Stimulated activated memory B cell treated with anti-CD40 and anti-IgM and Interleukin-4, amounts not matched to agents 10 μg/mL and 1 μg/mL and 100 μg/mL, for 72 hours (primary cell): Measurements from ENCODE around the gene AP1B1.
"Not testable (repeated sequence)": the region's sequence is repeated elsewhere in the genome, so short reads cannot be mapped to it uniquely, and the experiment has no call there.

Source experiments
- ATAC-seq: fragments of 150-1000 bp; cut with Tn5 transposase; 2 replicates; pipeline ENCODE4 v1.10.0; 2021
- H3K27ac Mint-ChIP-seq: one replicate; pipeline ENCODE4 v1.8.0; 2022; ENCODE audit warnings: mild to moderate bottlenecking, mixed read lengths
- H3K27me3 Mint-ChIP-seq: one replicate; pipeline ENCODE4 v1.8.0; 2022; ENCODE audit warnings: mixed read lengths
- H3K36me3 Mint-ChIP-seq: one replicate; pipeline ENCODE4 v1.8.0; 2022; ENCODE audit warnings: mixed read lengths
- H3K4me1 Mint-ChIP-seq: one replicate; pipeline ENCODE4 v1.8.0; 2022; ENCODE audit warnings: mixed read lengths
- H3K4me3 Mint-ChIP-seq: one replicate; pipeline ENCODE4 v1.8.0; 2022; ENCODE audit warnings: mild to moderate bottlenecking, moderate library complexity, mixed read lengths
- H3K9me3 Mint-ChIP-seq: one replicate; pipeline ENCODE4 v1.8.0; 2022; ENCODE audit warnings: mixed read lengths

The AP1B1 gene

DNA sequence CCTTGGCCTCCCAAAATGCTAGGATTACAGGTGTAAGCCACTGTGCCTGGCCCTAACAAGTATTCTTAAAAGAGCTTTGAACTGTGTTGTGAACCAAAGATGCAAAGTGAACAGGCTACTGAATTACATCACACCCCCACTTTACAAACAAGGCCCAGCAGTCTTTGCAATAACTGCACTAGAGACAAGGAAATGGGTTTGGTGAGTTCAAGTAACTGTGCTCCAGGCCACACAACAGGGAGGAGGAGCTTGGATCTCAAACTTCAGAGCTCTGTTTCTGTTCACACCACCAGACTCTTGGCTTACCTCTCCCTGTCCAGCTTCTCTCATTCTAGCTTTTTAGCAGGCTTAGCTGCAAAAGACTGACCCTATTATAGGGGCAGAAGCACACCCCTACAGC lies 42.4 kb downstream of the AP1B1 start:
- Mint-ChIP-seq H3K36me3 (peaks cover 68% of the 10 kb centered on the region), H3K4me1 (no peaks in the 10 kb centered on the region), H3K27me3 (no peaks in the 10 kb centered on the region), H3K4me3 (no peak overlapping the region), H3K27ac (no peak overlapping the region), H3K9me3 (no peaks in the 10 kb centered on the region)
- no peak for ATAC-seq

DNA sequence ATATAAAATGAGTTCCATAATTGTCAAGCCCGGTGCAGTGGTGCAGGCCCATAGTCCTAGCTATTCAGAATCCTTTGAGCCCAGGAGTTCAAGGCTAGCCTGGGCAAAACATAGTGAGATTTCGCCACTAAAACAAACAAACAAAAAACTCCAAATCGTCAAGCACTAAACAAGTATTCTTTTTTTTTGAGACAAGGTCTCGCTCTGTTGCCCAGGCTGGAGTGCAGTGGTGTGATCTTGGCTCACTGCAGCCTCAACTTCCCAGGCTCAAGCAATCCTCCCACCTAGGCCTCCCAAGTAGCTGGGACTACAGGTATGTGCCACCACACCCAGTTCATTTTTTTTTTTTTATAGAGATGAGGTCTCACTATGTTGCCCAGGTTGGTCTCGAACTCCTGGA lies 43.5 kb downstream of the AP1B1 start:
- not testable (repeated sequence) for H3K4me1 Mint-ChIP-seq, H3K9me3 Mint-ChIP-seq, ATAC-seq, H3K4me3 Mint-ChIP-seq, H3K27ac Mint-ChIP-seq, H3K27me3 Mint-ChIP-seq
- peaks cover 65% of the 10 kb centered on the region for H3K36me3 Mint-ChIP-seq

DNA sequence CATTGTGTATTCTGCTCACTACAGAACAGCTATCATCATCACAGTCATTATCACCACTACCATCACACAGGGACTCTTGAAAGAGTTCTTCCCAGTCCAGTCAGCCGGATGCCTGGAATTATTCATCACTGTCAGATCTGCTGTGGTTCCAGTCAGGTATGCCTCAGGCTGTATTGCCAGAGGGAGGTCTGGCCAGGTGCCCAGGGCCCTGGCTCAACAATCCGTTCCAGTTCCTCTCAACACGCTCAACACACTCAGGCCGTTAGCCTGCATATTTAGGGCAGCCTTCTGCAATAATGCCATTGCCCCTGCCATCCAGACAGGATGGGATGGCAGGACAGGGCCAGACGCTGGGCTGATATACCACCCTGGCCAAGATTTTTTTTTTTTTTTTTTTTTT lies 44.2 kb downstream of the AP1B1 start:
- H3K27me3 Mint-ChIP-seq, result no peaks in the 10 kb centered on the region
- no peaks in the 10 kb centered on the region for H3K4me1 Mint-ChIP-seq
- no peak overlapping the region for H3K27ac Mint-ChIP-seq
- no peak overlapping the region for H3K4me3 Mint-ChIP-seq
- no peaks in the 10 kb centered on the region for H3K9me3 Mint-ChIP-seq
- no peak for ATAC-seq
- H3K36me3 Mint-ChIP-seq, result peaks cover 72% of the 10 kb centered on the region

DNA sequence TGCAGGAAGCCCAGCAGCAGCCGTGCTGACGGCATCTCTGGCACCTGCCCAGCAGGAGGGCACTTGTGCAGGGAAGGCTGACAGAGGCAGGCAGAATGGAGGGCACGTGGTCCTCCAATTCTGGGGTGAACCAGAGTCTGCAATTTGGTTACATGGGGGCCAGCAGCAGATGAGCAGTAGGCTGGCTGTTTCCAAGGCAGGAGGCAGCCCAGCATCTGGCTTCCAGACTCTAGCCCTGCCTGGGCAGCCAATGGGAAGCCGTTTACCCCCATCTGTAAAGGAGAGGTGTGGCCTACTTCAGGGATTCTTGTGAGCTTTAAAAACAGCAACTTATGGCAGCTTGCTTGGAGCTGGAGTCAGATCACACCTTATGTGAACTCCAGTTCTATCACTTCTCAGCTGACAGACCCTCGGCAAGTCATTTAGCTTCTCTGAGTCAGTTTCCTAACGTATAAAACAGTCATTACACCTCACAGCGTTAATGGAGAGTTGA lies 45.0 kb downstream of the AP1B1 start:
- H3K4me3 Mint-ChIP-seq, result no peak overlapping the region
- peak overlapping the region; percentile 25 for H3K27ac Mint-ChIP-seq
- H3K9me3 Mint-ChIP-seq, result no peaks in the 10 kb centered on the region
- ATAC-seq, result no peak
- H3K4me1 Mint-ChIP-seq, result no peaks in the 10 kb centered on the region
- H3K36me3 Mint-ChIP-seq, result peaks cover 72% of the 10 kb centered on the region
- H3K27me3 Mint-ChIP-seq, result no peaks in the 10 kb centered on the region

DNA sequence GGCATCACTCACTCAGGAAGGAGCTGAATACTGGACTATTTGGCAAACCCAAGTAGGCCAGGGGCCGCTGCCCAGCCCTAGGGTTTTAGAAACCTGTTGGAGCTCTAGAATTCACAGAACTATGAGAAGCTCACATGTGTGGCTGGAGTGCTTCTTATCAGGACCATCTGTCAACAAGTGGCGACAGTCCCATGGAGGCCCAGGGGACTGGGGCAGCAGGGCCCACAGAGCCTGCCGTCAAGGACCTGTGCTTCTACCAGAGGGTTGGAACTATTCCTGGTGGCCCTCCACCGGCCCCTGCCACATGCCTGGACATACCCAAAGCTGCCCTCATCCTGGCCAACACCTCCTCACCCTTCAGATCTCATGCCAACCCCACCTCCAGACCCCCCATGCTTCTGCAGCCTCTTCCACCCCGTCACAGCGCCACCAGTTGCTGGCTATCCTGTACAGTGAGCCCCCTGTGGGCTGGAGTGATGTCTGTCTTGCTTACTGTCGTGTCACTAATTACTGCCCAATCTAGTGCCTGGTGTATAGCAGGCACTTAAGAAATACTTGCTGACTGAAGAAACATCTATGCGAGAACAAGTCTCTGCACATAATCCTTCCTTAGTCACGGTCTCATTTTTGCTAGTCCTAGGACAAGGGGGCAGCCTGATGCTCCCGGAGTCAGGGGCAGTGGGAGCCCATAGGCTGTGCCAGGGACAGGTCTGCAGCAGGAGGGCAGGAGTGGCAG lies 45.6 kb downstream of the AP1B1 start:
- Mint-ChIP-seq H3K27ac (peak overlapping the region; percentile 25), H3K36me3 (peaks cover 72% of the 10 kb centered on the region)

DNA sequence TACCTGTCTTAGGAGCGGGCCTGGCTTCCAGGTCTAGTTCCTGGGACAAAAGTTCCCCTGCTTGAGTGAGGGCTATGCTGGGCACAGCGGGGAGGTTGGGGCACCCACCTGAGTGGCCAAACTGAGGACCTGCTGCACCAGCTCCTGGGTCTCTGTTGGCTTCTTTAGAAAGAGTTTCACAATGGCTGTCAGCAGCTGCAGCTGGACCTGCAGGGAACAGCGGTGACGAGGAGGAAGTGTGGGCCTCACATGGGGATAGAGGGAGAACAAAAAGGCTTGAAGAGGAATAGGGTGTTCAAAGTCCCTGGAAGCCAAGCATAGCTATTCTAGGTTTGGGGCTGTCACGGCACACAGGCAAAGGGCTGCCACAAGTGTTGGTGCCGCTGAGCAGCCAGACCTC lies 46.2 kb downstream of the AP1B1 start:
- Mint-ChIP-seq H3K27ac (peak overlapping the region; percentile 25), H3K4me3 (no peak overlapping the region), H3K4me1 (no peaks in the 10 kb centered on the region), H3K27me3 (no peaks in the 10 kb centered on the region), H3K9me3 (no peaks in the 10 kb centered on the region), H3K36me3 (peaks cover 72% of the 10 kb centered on the region)
- no peak for ATAC-seq

More for the DNA sequence above, 45.6 kb downstream of the AP1B1 start:
- Mint-ChIP-seq H3K9me3 (no peaks in the 10 kb centered on the region), H3K27me3 (no peaks in the 10 kb centered on the region), H3K4me3 (no peak overlapping the region), H3K4me1 (no peaks in the 10 kb centered on the region)
- ATAC-seq, result no peak

DNA sequence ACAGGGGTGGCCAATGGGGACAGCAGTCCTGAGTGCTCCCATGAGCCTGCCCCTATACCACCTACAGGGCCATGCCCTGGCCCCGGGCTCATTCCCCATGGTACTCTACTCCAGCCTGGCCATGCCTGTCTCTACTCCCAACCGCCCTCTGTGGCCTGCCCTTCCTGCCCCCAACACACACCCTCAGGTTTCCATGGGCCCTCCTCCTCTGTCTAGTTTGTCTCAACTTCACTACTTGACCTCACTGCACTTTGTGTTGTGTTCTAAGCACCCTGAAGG lies 46.6 kb downstream of the AP1B1 start:
- Mint-ChIP-seq H3K27ac (peak overlapping the region; percentile 25), H3K4me3 (no peak overlapping the region), H3K9me3 (no peaks in the 10 kb centered on the region), H3K27me3 (no peaks in the 10 kb centered on the region), H3K4me1 (no peaks in the 10 kb centered on the region), H3K36me3 (peaks cover 72% of the 10 kb centered on the region)
- ATAC-seq, result no peak

DNA sequence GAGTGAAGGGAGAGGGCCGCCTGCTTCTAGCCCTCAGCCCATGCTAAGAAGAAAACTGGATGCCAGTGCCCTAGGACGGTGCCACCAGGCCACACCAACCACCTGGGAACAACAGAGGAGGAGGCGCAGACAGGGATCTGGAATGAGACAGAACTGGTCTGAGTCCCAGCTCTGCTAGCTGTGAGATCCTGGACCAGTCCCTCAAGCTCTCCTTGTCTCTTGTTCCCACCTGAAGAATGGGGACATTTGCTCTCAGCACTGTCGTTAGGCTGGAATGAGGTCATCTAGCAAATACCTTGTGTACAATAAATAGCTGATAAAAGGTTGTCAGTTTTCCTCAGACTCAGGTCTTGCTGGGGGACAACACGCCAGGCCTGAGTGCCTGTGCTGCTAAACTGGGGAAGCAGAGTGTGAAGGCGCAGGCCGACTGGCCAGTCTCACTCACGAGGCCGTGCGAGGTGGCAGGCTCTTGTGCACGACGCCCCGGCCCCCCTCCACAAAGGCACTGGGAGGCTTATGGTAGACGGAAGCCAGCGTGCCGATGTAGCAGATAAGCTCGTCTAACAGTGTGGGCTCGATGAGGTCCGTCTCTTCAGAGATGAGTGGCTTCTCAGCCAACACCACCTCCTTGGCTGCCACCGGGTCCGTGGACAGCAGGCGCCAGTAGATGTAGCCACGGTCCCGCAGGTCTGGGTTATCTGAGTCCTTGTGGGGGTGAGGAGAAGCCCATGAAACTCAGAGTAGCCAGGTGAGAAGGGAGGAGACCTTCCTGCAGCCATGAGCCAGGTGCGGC lies 47.1 kb downstream of the AP1B1 start:
- no peak overlapping the region for H3K4me3 Mint-ChIP-seq
- H3K36me3 Mint-ChIP-seq, result peaks cover 73% of the 10 kb centered on the region
- H3K4me1 Mint-ChIP-seq, result no peaks in the 10 kb centered on the region
- no peak for ATAC-seq
- no peak overlapping the region for H3K27ac Mint-ChIP-seq
- no peaks in the 10 kb centered on the region for H3K9me3 Mint-ChIP-seq
- no peaks in the 10 kb centered on the region for H3K27me3 Mint-ChIP-seq

DNA sequence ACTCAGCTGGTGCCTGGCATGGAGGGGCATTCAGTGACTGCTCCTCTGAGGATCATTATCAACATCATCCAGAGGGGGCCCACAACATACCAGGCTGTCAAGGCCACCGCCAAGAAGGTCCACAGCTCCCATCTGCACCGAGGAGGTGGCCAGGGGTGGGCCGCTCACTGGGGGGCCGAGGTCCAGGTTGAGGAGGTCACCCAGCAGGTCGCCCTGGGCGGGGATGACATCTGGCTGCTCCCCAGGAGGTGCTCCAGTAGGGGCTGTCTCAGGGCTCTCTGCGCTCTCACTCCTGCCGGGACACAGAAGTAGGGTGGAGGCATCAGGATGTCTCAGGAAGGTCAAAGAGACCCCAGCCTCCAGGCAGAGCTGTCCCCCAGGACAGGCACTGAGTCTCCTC lies 47.8 kb downstream of the AP1B1 start:
- Mint-ChIP-seq H3K27ac (no peak overlapping the region), H3K36me3 (peaks cover 73% of the 10 kb centered on the region), H3K27me3 (no peaks in the 10 kb centered on the region), H3K9me3 (no peaks in the 10 kb centered on the region), H3K4me1 (no peaks in the 10 kb centered on the region), H3K4me3 (no peak overlapping the region)
- no peak for ATAC-seq

DNA sequence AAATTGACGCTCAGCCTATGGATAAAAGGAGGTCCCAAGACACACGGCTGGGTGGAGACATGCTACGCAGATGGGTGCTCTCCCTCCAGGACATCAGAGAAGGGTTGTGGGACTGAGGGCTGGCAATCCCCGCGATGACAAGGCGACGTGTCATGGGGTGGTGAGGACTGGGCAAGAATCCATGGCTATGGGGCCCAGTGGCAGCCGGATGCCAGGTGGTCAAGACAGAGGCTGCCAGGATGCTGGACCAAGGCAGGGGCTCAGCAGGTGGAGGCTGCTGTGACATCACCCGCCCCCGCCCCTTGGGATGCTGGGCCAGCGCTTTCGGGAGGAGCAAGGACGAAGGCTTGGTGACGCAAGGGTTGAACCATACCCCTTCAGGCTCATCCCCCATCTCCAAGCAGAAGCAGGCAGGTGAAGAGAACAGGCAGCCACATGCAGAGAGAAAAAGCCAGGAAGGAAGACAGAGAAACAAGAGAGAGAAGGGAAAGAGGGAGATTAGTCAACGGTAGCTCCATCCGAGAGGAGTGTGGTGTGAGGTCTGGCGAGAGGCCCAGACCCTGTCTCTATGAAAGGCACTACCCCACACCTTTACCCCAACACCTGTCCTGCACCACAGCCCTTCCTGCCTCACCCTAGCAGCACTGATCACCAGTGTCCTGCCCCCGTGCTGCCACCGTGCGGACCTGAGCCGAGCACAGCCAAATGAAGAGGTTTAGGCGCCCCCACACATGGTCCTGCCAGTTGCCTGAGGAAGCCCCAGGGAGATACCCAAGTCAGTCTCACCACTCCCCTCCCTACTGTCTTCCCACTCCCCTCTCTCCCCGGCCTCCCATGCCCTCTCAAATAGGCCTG lies 48.8 kb downstream of the AP1B1 start:
- no peak for ATAC-seq
- H3K36me3 Mint-ChIP-seq, result peaks cover 77% of the 10 kb centered on the region
- no peaks in the 10 kb centered on the region for H3K9me3 Mint-ChIP-seq
- no peak overlapping the region for H3K4me3 Mint-ChIP-seq
- no peaks in the 10 kb centered on the region for H3K4me1 Mint-ChIP-seq
- H3K27ac Mint-ChIP-seq, result peak overlapping the region; percentile 3
- H3K27me3 Mint-ChIP-seq, result no peaks in the 10 kb centered on the region

DNA sequence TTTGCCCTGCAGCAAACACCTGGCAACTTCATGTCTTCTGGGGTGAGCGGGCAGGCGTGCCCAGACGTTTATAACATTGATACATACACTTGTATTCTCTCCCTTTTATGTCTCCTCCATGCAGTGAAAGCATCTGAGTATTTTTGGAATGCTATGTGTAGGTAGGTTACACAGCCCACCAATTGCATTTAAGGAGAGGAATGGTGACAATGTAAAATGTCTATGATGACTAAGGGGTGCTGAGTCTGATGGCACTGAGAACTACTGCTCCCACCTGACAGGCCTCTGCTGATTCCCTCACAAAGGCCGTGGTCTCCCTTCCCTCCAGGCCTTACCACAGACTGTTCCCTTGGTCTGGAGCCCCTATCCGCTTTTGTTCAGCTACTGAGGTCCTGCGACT lies 50.0 kb downstream of the AP1B1 start:
- Mint-ChIP-seq H3K4me3 (no peak overlapping the region), H3K4me1 (no peaks in the 10 kb centered on the region), H3K36me3 (peaks cover 85% of the 10 kb centered on the region), H3K9me3 (no peaks in the 10 kb centered on the region), H3K27ac (peak overlapping the region; percentile 3), H3K27me3 (no peaks in the 10 kb centered on the region)
- no peak for ATAC-seq

DNA sequence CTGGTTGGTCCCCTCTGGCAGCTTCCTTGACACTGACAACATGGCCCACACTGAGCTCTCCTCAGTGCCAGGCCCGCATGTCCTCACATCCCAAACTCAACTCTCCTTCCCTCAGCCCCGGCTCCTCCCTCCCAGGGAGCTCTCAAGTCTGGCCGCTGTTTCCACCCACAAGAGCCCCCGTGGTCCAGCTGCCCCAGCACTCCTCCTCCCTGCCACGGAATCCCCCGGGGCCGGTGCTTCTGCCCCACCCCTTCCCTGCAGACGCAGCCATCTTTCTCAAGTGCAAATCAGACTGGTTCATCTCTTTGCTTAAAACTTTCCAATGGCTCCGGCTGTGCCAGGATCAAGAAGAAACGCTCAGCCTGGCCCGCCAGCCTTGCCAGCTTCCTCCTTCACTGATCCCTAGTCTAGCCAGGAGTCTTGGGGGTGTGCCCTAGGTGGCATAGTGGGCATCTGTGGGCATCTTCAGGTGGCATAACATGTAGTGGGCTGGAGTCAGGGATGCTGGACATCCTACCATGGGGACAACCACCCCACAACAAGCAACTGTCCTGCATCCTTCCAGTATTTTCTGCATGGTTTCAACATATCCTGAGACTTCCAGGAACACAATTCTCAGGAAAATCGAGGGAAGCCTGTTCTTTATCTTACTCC lies 50.6 kb downstream of the AP1B1 start:
- H3K36me3 Mint-ChIP-seq, result peaks cover 83% of the 10 kb centered on the region
- no peaks in the 10 kb centered on the region for H3K9me3 Mint-ChIP-seq
- no peak overlapping the region for H3K27ac Mint-ChIP-seq

DNA sequence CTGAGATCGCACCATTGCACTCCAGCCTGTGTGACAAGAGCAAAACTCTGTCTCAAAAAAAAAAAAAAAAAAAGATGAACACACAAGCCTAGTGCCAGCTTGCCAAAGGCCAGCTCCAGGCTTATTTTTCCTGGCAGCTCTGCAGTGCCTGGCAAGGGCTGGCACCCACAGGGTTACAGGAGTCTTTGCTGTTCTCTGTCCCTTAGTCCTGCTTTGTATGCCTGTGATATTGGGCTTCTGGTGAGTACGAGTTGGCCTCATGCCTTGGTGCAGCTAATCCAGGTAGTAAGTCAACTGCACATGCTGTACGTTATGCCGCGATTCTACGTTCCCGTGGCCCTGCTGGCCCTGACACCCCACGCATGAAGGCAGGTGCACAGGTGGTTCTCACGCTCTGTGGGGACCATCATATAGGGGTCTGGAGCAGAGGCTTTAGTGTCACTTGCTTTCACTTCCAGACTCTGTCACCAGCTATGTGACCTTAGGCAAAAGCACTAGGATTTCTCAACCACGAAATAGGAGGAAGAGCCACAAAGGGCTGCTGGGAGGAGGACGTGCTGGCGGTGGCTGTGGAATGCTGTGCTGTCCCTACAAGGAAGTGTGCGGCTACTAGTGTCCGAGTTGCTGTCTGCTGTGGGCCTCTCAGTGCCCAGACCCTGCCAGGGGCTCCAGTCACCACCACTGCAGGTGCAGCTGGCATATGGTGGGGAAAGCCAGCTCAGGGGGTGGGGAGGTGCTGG lies 51.4 kb downstream of the AP1B1 start:
- ATAC-seq, result no peak
- Mint-ChIP-seq H3K4me1 (no peaks in the 10 kb centered on the region), H3K27me3 (no peaks in the 10 kb centered on the region), H3K27ac (no peak overlapping the region), H3K9me3 (no peaks in the 10 kb centered on the region), H3K36me3 (peaks cover 82% of the 10 kb centered on the region), H3K4me3 (no peak overlapping the region)

More for the DNA sequence above, 50.6 kb downstream of the AP1B1 start:
- H3K4me1 Mint-ChIP-seq, result no peaks in the 10 kb centered on the region
- no peaks in the 10 kb centered on the region for H3K27me3 Mint-ChIP-seq
- ATAC-seq, result no peak
- H3K4me3 Mint-ChIP-seq, result no peak overlapping the region

DNA sequence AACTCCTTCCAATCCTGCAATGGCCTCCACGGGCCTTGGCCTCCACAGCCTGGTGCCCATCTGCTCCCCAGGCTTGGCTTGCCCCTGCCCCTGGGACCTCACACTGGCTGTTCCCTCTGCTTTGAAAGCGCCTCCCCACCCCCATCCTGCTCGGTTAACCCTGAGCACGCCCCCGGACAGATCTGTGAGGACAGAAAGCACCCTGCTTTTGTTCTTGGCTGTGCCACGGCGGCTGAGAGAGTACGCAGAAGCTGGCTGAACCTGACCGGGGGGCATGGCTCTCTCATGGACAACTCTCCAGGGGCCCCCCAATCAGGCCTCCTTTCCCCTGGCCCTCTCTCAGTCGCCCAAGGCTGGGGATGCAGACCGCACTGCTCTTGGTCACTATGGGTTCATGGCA lies 52.7 kb downstream of the AP1B1 start:
- no peak for ATAC-seq
- H3K4me3 Mint-ChIP-seq, result no peak overlapping the region
- H3K9me3 Mint-ChIP-seq, result no peaks in the 10 kb centered on the region
- H3K27me3 Mint-ChIP-seq, result no peaks in the 10 kb centered on the region
- H3K27ac Mint-ChIP-seq, result peak overlapping the region; percentile 25
- peaks cover 89% of the 10 kb centered on the region for H3K36me3 Mint-ChIP-seq
- no peaks in the 10 kb centered on the region for H3K4me1 Mint-ChIP-seq
